ENCODE data around the gene SCAF1.

The SCAF1 gene

DNA sequence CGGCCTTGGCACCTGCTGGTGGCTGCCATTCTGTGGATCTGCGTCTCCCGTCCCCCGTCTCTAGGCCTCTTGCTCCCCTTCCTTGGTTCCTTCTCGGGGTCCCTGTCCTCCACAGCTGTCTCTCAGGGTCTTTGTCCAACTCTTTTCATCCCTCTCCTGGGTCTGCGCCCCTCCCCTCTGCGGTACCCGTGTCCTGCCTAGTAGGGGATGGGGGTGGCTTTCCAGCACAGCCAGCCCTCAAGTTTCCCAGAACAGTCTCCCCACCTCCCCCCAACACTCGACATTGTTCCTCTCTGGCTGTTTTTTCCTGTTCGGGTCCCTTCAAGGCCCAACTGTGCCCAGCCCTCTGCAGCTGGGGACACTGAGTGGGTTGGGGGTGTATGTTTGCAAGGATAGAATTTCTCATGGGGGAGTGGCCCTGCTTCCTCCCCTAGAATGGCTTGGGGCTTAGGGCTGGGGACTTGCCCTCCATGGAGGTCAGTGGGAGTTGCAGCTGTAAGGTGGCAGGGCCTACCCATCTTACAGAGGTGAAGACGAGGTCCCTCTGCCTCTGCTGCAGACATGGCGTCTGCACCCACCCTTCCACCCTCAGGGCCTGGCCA is 46.6 kb downstream of the SCAF1 start:
- no peak for DNase-seq

DNA sequence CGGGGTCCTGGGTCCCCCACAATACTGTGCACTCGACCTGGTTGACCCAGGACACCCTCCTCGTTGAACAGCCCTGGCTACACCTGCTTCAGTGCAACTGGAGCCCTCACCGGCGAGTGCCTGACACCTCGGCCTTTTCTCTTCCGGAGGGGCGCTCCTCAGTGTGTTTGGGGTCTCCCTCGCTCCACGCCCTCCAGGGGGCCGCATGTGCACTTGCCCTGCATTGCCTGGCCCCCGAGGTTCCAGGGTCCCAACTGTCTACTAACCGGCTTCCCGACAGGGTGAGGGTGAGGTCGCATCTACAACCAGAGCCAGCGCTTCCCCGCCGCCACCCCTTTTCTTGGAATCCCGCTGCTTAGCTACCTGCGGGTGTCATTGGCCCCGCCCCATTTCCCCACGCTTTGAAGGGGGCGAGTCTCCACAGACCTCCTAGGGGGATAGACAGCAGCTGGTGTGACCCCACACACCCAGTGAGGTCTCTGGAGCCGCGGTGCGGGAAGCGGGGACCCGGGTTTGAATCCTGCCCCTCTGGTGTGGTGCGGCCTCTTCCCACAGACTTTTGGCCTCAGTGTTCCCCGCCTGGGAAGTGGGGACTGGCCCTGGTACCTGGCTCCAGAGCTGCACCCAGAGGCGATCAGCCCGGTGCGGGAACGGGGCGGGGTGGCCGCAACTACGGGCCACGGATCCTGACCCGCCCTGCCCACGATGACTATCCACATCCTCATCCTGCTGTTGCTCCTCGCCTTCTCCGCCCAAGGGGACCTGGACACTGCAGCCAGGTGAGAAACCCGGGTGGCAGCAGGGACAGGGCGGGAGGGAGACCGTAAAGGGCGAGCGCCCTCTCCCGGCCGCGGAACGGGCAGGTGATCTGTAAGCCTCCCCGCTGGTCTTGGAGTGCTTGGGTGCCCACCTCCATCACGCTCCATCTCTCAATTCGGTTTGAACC is 47.4 kb downstream of the SCAF1 start, which contains the start of gene ADM5:
Gene ADM5 (plus strand): TSS at position 462 of the 946 bp plus-strand sequence. CDS start 244 bp downstream, at position 706.
- peak in 1 of 2 experiments; percentile 51 for DNase-seq

DNA sequence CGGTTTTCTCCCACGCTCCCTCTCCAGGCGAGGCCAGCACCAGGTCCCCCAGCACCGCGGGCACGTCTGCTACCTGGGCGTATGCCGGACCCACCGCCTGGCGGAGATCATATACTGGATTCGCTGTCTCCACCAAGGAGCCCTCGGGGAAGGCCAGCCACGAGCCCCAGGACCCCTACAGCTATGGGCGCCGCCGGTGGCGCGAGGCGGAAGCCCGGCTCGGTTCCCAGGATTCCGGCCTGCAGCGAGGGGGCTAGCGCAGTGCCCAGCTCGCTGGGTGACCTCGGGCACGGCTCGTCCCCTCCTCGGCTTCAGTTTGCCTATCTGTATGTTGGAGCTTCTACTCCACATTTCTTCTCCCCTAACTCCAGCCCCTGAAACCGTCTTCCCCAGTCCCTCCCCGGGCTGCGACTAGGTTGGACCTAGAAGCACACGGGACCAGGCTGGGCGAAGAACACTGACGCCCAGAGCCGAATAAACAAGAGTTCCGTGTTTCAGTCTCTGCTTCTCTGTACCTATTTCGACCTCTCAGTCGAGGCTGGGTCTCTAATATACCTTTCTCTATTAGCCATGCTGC is 48.2 kb downstream of the SCAF1 start:
- DNase-seq, result no peak

DNA sequence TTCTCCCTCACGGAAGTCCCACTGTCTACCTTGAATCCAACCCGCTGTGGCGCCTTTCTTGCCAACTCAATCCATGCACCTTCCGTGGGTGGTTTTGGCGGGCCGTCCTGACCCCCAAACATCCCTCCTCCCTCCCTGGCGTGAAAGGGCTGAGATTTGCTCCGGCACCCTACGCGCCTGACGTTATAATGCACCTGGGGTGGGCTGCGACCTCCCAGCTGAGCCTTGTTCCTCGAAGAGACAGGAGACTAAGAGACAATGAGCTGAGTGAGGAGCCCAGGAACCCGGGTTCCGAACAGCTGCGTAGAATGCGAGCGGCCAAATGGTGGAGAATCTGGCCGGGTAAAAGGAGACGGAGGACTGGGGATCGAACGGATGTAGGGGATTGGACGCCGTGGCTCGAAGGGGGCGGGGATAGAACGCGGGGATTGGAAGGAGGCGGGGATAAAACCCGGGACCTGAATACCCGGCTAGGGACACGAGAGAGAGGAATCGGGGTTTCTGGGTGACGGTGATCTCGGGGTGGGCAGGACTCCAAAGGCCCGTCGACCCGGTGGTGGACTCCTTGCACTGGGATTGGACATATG is 48.7 kb downstream of the SCAF1 start, which contains the start of gene CPT1C:
Gene CPT1C (plus strand): TSS at position 461 of the 587 bp plus-strand sequence. CDS start 1,137 bp downstream, outside the sequence.
- peak; percentile 84 to 88 for DNase-seq

DNA sequence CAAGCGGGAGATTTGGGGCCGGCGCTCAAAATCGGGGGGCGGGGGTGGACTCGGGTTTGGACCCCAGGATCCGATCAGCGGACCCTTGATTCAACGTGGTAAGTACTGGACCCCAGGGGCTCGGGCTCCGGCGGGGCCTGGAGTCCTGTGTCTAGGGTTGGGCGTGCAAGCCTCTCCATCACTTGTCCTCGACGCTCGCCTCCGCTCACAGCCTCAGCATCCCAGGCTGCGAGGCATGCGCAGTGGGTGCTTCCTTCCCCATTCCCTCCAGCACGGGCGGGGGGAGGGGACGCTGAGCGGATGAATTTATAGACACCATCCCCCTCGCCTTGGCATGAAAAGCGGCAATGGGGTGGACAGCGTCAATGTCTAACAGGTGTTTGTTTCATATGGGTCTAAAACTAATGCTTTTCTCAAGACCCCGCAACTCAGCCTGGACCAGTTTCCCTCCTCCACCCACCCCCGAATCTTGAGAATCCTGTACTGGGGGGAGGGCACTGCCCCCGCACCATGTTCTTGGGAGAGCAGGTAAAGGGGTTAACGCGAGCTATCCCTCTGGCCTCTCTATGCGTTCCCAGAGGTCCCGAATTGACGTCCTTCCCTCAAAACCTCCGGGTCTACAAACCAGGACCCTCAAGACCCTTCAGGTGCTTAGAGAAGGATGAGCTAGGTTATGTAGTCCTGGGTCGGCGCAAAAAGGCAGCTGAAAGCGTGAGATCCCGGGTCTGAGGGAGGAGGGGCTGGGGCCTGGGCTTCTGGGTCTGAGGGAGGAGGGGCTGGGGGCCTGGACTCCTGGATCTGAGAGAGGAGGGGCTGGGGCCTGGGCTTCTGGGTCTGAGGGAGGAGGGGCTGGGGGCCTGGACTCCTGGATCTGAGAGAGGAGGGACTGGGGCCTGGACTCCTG is 49.5 kb downstream of the SCAF1 start:
- no peak for DNase-seq

DNA sequence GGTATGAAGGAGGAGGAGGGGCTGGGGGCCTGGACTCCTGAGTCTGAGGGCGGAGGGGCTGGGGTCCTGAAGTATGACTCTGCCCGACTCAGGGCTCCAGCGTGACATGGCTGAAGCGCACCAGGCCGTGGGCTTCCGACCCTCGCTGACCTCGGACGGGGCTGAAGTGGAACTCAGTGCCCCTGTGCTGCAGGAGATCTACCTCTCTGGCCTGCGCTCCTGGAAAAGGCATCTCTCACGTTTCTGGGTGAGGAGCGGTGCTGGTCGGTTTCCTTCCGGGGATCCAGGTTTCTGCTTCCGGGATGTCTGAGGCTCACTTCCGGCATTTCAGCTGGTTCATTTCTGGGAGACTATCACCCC is 50.1 kb downstream of the SCAF1 start:
- peak in 1 of 2 experiments; percentile 20 for DNase-seq

DNA sequence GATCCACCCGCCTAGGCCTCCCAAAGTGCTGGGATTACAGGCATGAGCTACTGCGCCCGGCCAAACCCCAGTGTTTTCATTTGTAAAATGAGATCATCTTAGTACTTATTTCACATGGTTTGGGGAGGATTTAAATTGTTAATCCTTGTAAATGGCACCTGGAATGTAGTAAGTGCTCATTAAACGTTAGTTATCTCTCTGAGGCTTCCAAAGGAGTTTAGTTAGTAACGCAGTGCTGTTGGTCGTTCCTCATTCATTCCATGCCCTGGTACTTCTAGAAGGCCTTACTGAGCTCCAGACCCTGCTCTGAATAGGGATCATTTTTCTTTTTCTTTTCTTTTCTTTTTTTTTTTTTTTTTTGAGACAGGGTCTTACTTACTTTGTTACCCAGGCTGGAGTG is 54.1 kb downstream of the SCAF1 start:
- DNase-seq, result no peak

DNA sequence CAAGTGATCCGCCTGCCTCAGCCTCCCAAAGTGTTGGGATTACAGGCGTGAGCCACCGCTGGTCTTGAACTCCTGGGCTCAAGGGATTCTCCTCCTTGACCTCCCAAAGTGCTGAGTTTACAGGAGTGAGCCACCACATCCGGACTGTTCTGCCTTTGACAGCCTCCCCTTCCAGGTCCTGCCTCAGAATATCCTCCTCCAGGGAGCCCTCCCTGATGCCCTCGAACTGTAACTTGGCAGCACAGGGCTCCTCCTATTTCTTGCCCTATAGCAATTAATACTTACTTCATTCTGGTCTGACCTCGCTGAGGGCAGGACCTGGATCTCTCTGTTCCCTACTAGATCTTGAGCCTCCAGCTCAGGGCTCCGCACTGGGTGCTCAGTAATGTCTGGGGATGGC is 54.9 kb downstream of the SCAF1 start:
- DNase-seq, result no peak

DNA sequence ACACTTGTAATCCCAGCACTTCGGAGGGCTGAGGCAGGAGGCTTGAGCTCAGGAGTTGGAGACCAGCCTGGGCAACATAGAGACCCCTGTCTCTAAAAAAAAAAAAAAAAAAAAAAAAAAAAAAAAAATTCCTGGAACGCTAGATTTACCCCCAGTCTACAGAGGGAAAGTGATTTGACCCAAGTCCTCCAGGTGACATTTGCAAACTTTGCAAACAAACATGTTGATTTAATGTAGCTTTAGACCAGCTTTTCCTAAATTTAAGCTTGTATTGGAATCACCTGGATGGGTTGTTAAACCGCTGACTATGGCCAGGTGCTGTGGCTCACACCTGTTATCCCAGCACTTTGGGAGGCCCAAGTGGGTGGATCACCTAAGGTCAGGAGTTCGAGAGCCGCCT is 57.4 kb downstream of the SCAF1 start:
- DNase-seq, result no peak

DNA sequence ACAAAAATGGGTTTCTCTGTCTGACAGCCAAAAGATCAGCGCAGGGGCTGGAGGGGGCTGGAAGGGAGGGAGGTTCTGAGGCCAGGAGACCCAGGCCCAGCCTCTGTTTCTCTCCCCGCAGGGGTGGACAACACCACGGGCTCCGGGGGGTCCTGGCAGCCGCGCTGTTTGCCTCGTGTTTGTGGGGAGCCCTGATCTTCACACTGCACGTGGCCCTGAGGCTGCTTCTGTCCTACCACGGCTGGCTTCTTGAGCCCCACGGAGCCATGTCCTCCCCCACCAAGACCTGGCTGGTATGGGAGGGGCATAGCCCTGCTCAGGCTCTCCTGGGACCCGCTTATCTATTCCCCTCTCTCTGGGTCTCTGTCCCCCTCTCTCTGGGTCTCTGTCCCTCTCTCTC is 58.6 kb downstream of the SCAF1 start:
- DNase-seq, result no peak

DNA sequence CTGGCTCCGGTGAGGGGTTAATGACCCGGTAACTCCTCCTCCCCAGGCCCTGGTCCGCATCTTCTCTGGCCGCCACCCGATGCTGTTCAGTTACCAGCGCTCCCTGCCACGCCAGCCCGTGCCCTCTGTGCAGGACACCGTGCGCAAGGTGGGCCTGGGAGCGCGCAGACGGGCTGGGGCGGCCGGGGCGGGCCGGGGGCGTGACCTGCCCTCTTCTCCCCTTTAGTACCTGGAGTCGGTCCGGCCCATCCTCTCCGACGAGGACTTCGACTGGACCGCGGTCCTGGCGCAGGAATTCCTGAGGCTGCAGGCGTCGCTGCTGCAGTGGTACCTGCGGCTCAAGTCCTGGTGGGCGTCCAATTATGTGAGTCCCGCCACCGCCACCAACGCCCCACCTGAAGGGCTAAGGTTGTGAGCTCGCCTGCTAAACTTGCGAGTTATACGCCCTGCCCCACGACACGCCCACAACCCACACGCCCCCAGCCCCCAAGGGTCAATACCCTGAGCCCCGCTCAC is 59.3 kb downstream of the SCAF1 start:
- no peak for DNase-seq

DNA sequence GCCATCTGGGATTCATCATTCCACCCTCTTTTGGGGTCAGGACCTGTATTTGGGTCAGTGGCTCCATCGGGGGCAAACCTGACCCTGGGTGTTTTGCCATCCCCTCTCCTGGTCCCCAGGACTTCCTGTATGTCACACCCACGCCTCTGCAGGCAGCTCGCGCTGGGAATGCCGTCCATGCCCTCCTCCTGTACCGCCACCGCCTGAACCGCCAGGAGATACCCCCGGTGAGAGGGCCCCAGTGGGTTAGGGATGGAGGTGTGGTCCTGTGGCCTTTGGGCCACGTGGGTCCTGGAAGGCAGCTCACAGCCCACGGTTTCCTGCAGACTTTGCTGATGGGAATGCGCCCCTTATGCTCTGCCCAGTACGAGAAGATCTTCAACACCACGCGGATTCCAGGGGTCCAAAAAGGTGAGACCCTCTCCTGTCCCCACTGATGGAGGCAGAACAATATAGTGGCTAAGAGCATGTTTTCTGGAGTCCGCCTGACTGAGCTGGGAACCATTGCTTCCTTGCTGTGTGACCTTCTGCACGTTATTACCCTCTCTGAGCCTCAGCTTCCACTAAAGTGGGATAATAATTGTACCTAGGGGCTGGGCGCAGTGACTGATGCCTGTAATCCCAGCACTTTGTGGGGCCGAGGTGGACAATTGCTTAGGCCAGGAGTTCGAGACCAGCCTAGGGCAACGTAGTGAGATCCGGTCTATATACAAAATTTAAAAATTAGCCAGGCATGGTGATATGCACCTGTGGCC is 63.1 kb downstream of the SCAF1 start:
- no peak for DNase-seq

DNA sequence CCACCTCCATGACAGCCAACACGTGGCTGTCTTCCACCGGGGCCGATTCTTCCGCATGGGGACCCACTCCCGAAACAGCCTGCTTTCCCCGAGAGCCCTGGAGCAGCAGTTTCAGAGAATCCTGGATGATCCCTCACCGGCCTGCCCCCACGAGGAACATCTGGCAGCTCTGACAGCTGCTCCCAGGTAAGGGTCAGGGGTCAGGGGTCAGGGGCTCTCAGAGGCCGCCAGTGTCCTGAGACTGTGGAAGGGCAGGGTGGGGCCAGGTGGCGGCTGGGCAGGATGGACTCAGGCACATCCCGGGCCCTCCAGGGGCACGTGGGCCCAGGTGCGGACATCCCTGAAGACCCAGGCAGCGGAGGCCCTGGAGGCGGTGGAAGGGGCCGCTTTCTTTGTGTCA is 63.9 kb downstream of the SCAF1 start:
- no peak for DNase-seq
